IPS DF 4.7 (cell line): ENCODE data around the gene NYNRIN.

ENCODE experiments used
- DNase-seq: peaks from one replicate; pipeline ENCODE4 v3.0.0-alpha.2; 2013; ENCODE audit warnings: low spot score; ENCODE audit errors: extremely low read depth

Gene NYNRIN

DNA sequence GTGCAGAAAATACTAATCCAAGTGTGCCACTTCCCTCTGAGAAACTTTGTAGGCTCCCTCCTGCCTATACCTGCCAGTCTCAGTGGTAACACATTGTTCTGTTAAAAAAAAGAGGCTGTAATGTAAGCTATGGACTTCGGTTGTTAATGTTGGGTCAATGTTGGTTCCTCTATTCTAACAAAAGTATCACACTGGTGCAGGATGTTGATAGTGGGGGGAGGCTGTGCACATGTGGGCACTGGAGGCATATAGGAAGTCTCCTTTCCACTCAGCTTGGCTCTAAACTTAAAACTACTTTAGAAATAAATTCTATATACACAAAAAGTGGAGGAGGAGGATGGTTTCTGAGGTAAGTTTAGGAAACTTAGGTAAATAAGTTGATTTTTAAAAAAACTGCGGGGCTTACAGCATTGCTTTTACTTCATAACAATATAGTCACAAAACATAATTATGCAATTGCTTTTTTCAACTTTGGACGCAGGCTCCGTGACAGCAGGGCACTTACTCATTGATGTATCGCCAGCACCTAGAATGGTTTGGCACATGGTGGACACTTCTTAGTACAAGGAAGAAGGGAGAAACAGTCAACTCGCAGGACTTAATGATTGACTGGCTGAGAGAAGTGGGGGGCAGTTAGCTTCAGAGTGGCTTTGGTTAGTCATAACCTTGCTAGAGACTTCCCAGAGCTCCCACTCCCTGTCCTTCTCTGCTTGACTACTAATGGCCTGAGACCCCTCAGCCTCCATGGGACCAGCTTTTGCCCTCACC, 7.9 kb upstream of the NYNRIN start:
- DNase-seq: no peak

DNA sequence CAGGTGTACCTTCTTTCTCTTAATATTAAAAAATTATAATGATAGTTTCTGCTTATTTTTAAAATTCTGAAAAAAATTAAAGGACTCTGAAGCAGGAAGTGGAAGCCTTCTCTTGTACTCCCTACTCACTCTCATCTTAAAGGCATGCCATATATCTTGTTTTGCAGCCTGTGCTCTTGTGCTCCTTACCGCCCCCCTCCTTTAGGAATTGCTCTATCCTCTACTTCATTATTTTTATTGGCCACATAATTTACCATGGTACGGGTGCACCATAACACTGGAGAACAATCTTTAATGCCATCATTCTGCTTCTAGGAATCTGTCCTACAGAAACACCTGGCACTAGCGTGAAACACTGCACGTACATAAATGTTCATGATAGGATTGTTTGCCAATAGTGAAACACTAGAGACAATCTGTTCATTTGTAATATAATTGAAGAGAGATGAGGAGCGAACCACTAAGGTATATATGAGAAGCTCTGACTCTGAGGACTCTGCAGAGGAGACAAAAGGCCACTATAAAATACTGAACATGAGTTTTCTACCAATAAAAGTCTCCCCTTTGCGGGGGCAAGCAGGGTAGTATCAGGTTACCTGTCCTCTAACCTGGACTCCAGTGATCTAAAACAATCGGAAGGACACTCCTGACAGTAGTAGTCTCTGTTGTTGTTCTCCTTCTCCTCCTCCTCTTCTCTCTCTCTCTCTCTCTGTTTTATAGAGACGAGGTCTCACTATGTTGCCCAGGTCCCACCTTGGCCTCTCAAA, 6.3 kb upstream of the NYNRIN start:
- DNase-seq: no peak

DNA sequence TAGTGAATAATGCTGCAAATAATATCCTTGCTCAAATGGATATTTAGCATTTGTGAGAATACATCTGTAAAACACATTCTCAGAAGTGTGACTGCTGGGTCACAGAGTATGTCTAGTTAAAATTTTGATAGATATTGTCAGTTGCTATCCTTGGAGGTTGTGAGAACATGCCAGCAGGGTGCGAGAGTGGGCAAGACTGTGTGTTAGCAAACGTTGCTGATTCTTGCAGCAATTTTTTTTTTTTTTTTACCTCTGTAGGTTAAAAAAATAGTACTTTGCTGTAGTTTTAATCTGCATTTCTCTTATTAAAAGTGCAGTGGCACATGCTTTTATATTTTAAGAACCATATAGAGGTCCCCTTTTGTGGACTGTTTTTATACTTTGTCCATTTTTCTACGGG, 4.5 kb upstream of the NYNRIN start:
- DNase-seq: no peak

DNA sequence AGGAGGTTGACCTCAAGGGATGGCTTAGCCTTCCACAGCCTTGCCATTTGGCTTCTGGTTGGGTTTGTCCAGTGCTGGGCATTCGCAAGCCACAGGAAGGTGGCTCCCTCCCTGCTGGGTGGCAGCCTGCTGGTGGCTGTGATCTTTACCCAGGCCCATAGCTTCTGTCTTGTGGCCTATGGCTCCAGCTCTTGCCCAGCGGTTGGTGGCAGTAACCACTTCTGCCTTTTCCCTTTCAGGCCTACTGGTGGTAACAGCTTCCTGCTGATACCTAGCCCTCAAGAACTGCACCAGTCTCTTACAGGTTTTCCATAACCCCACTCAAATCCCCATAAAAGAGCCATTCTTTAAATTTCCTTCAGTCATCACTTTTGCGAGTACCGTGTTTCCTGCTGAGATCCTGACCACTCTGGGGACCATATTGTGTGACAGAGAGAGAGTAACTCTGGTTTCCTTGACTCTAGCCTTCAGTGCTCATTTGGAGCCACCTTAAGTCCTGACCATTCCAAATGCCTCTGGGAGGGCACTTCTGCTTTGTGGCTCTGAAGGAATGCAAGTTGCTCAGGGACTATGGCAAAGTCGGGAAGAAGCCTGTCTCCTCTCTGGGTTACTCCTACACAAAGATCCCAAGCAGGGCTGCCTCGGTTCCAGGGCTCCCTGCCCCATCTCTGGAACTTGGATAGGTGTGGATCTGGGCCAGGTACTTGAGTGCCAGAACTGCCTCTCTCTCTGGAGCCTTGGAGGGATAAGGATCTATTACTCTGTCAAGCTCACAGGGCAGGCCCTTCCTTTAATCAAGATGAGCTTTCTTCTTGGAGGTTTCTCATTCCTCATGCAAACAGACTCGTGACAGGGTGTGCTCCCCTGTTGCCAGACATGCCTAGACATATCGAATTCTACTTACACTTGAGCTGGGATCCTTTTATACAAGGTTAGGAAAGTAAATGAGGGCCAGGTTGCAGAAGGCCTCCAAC, 2.9 kb upstream of the NYNRIN start:
- DNase-seq: no peak

DNA sequence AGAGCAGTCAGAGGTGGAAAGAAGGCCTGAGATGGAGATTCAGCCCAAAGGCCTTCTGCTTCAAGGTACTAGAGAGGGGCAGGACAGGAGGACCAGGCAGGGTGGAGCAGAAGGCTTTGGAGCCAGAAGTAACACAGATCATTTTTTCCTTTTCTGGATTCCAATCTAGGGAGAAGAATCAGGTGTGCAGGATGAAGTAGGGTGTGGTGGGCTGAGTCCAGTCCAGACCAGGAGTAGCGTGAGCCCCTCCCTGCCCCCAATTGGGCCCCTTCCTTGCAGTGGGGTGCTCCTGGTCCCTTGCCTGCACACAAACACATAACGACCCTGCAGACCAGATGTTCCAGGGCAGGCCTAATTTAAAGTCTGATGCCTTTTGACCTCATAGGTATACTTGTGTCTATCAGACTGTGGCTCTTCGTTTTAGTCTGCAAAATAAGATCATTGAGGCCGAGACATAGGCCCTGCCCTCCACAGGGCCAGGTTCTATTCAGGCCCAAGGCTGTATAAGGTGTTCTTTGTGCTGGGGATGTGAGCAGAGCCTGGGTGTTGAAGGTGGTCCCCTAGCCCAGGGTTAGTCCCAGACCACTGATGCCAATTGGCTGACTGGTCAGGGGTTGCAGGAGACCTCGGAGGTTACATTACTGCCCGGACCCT, 1.0 kb upstream of the NYNRIN start:
- no peak for DNase-seq

DNA sequence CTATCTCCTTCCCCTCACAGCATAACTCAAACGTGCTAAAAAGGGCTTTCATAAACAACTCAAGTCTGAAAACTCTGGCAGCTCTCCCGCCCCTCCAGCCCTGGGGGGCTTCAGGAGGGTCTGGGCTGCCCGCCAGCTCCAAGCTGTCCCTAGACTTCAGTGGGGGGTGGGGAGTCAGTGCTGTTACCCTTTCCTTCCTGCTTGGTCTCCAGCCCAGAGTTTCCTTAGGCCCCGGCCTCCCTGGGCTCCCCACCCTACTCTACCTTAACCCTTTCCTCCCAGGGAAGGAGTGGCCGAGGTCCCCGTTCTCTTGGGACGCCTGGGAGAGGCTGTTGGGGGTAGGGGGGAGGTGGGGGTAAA, 530 bp upstream of the NYNRIN start:
- DNase-seq: no peak

DNA sequence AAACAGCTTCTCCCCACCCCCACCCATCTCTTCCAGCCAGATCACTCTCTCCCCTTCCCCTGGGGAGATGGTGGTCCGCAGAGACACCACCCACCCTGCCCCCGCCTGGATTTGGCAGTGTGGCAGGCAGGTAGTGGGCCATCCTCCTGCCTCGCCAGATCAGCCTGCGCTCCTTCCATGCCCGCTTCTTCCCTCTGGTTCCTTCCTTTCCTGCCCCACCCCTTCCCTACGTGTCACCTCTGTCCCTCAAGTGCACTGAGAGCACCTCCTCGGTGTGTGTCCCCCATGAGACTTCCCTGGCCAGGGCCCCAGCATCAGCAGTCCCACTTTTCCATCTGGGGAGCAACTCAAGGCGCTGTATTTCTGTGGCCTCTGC, 632 bp downstream of the NYNRIN start:
- DNase-seq: no peak

DNA sequence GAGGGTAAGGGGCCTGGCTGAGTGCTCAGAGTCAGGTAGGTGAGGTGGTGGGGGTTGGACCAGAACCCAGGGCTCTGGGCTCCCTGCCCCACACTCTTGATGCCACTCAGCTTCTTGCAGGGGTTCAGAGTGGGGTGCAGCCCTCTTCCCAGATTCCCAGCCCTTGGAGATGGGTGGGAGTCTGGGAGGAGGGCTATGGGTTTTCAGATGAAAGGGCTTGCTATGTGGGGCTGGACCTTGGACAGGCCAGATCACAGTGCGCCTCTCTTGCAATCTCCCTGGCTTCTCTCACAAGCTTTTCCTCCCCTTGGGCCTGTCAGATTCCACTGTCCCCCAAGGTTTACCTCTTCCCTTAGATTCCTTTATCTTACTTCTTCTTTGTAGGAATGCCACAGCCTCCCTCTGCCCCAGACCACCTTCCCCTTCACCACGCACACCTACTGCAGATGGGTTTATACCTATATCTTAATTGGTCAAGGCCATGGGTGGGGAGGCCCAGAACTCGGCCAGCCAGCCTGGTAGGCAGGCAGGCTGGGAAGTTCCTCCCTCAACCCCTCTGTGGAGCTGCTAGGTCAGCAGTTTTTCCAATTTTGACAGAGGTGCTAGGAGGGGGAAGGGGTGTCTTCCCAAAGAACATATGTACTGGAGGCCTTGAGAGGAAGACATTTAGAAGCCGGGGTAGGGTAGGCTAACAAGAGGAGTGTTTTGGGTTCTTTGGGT, 1.4 kb downstream of the NYNRIN start:
- DNase-seq: no peak

DNA sequence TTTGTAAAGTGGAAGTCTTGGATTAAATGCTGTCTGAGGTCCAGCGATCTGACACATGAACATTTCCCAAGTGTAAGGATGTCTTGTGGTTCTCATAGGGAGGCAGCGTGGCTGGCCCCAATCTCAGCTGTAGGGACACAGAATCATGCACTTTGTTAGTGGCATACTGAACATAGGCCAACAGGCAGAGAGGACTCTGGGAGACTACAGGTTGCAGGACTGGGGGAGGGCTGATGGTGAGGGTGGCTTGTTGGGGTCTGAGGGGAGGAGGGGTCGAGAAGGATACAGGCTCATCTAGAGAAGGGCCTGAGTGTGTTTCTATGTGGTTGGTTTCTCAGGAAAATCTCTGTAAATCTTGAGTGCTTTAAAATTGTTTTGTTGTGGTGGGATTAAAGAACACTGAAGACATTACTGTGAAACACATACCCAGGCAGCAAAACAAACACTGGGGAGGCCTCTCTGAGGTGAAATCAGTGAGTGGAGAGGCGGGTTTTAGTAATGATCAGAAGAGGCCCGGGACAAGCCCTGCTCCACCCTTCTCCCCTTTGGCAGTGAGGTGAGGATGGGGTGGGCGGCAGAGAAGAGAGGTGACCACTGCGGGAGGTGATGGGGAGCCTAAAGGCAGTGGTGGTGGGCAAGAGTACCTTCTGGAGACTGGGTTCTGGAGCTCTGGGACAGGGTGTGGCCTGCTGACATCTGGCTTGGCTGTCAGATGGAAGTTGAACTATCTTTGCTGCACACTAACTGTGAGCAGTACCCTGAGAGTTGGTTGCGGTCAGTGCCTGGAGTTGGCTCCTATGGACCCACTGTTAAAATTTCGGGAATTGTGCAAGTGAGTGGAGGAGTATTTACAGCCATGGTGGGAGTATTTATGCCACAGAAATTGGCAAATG, 3.3 kb downstream of the NYNRIN start:
- DNase-seq: no peak

DNA sequence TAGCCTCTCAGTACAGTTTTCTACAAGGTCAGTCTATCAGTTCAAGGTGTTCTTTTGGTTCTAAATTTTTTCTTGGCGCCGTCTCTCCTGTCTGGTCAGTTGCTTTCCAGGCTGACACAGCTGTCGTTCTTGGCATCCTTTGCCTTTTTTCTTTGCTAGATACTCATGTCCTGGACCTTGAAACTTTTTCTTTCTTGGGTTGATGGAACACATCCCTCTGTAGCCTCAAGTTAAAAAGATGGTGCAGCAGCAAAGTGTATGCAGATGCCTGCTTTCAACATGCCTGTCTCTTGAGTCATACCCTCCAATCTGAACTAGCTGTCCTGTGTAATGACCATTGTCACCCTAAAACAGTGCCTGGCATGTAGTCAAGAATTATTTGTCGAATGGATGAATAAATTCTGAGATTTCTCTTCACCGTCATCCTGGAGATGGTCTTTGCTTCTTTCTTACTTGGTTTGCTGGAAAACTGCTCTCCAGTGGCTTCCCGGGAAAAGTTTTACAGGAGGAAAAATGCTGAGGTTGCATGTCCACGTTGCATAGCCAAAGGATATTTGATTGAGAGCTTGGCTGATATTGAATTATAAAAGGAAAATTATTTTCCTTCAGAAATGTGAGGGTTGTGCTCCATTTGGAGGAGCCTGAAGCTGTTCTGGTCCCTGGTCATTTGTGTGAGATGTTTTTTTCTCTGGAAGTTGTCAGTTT, 4.6 kb downstream of the NYNRIN start:
- DNase-seq: no peak

DNA sequence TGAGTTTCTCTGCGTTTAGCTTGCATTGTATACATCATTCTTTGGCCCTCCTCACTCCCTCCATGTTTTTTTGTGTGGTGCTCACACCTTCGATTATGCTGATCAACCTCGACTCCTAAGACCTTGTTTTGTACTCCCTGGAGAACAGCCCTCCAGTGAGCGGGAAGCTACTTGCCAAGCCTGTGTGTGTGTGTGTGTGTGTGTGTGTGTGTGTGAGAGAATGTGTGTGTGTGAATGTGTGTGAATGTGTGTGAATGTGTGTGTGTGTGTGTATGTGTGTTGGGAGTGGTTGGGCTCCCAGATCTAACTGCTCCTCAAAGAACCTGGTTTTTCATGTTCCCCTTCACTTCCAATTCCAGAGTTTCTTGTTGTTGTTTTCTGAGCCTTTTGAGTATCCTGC, 6.0 kb downstream of the NYNRIN start:
- no peak for DNase-seq

DNA sequence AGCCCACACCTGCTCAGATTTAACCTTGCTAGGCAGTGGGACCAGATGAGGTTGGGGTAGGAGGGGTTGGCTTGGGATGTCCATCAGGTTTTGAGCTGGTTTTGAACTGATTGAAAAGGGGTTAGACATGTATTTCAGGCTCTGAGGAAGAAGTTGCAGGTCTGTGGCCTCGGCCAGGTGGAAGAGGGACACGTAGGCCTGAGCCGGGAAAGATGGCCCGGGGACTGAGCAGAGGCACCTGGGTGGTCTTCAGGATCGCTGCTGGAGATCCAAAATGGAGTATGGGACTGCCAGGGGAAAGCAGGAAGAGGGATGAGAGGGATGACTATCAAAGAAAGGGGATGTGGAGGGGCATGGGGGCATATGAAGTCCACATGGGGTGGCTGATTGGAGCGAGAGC, 7.6 kb downstream of the NYNRIN start:
- DNase-seq: no peak

DNA sequence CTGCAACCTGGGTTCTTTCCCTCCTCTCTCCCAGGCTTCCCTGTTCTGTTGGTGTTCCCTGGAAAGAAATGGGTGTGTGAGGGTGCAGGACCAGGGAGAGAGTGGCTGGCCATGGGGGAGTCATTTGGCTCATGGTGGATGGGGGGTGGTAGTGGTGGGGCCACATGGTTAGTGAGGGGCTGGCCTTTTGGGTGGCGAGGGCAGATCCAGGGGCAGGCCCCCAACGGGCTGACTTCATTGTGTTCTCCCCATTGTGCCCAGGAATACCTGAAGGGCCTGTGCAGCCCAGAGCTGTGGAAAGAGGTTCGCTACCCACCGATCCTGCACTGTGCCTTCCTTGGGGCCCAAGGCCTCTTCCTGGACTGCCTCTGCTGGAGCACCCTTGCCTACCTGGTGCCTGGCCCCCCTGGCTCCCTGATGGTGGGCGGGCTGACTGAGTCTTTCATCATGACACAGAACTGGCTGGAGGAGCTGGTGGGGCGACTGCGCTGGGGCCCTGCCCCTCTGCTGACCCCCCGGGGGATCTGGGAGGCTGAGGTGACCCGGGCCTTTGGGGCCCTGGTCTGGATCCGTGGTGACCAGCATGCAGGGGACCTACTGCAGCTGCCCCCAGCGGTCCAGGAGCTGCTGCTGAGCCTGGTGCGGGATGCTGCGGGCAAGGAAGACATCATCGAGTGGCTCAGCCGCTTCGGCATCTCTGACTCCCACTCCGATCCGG, 9.0 kb downstream of the NYNRIN start:
- no peak for DNase-seq

DNA sequence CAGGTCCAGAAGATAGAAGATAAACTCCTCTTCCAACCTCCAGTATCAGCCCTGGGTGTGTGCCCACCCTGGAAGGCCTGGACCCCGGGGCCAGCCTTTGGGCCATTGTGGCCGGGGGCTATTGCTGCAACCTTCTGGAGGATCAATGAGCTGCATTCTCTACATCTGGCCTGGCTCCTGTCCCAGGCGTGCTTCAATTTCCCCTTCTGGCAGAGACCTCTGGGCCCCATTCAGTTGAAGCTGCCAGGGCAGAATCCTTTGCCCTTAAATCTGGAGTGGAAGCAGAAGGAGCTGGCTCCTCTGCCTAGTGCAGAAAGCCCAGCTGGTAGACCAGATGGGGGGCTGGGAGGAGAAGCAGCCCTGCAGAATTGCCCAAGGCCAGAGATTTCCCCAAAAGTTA, 10.0 kb downstream of the NYNRIN start:
- no peak for DNase-seq

DNA sequence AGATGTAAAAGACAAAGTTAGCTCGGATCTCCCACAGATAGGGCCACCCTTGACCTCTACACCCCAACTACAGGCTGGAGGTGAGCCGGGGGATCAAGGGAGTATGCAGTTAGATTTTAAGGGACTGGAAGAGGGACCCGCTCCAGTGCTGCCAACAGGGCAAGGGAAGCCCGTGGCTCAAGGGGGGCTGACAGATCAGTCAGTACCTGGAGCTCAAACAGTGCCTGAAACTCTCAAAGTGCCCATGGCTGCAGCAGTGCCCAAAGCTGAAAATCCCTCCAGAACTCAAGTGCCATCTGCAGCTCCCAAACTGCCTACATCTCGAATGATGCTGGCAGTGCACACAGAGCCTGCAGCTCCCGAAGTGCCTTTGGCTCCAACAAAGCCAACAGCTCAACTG, 10.4 kb downstream of the NYNRIN start:
- no peak for DNase-seq

DNA sequence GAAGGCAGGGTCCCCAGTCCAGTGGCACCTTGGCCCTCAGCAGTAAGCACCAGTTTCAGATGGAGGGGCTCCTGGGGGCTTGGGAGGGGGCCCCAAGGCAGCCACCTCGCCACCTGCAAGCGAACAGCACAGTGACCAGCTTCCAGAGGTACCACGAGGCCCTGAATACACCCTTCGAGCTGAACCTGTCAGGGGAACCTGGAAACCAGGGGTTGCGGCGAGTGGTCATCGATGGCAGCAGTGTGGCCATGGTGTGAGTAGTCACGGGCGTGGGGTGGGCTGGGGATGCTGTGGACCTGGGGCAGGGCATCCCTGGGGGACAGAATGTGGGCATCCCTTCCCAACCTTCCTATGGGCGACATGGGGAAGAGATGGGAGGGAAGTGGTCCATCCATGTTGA, 11.2 kb downstream of the NYNRIN start:
- no peak for DNase-seq

DNA sequence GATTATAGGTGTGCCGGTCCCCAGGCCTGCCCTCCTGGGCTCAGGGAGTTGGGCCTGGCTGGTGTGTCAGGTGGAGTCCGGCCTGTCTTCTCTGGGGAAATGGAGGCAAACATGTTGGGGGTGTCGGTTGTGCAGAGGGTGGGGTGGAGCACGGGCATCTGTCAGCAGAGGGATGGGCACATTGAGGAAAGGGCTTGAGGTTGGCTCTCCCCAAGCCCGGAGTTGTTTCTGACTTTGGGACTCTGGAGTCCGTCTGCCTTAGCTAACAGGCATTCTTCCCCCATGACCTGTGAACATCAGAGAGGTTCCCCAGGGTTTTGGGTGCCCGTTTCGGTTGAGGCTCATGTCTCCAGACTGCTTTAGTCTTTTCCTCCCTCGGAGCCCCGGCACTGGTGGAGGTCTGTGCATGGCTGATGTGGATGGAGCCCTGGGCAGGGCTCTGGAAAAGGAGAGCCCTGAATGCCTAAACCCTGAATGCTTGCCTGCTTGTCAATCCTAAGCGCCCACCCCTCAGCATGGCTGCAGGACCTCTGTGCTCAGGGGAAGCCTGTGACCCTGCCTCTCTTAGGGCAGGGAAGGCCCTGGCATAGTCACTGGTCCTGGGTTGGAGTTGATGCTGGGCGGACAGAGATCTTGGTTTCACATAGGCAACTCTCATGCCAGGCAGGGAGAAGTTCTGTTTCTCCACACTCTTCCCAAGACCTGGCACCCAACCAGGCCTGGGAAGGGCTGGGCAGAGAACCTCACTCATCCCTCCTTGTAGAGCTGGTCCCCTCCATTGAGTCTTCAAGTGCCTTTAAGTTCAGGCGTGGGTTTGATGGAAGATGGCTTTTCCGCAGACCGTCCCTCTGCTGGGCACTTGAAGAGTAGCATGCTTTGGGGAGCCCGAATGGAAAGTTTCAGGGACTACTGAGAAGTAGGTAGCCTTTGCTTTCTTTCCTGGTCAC, 12.9 kb downstream of the NYNRIN start:
- no peak for DNase-seq
